PC-9 (cell line): ENCODE measurements around the gene C22orf42. TPM values are rescaled to one million over a fixed set of nuclear protein-coding genes. Genes with fewer than 3 reads are reported as not detected.
"Not testable (repeated sequence)": the region's sequence is repeated elsewhere in the genome, so short reads cannot be mapped to it uniquely, and the experiment has no call there.

Source experiments
- BruUV-seq: library from RNA; stranded (reverse); fragments of 400-500 nt; replicated peaks from 2 replicates; lab custom pipeline; 2021; lab: Mats Ljungman, UMichigan
- CTCF ChIA-PET: fragments of 300-600 bp; sonication (Branson Sonifier 250); formaldehyde crosslinking; loops from one replicate; lab custom pipeline; 2022; ENCODE audit warnings: antibody characterized with exemption; lab: Charles Lee
- POLR2A ChIA-PET: fragments of 300-600 bp; sonication (Branson Sonifier 250); formaldehyde crosslinking; loops from one replicate; lab custom pipeline; 2022; ENCODE audit warnings: antibody characterized with exemption; ENCODE audit not compliant: unreplicated experiment; lab: Charles Lee
- DNase-seq, 2 experiments: peaks; one replicate each; pipeline versions ENCODE4 v3.0.0 to v3.0.0-alpha.2; 2015 to 2022; ENCODE audit warnings: mixed read lengths in 1 of 2
- H2AFZ ChIP-seq: fragments of 200-600 bp; sonication (generic); 2 replicates; pipeline ENCODE4 v1.8.1; 2017; ENCODE audit warnings: antibody characterized with exemption
- H3F3A ChIP-seq: fragments of 200-600 bp; sonication (generic); 2 replicates; pipeline ENCODE4 v1.8.1; 2017; ENCODE audit warnings: antibody characterized with exemption, mild to moderate bottlenecking, low read depth; ENCODE audit not compliant: insufficient read depth
- H3K27ac ChIP-seq: fragments of 200-600 bp; sonication (generic); 2 replicates; pipeline ENCODE4 v1.6.1; 2016; ENCODE audit warnings: mixed run types
- H3K27me3 ChIP-seq: fragments of 200-600 bp; sonication (generic); 2 replicates; pipeline ENCODE4 v1.6.1; 2016; ENCODE audit warnings: low read depth, mixed run types; ENCODE audit not compliant: insufficient read depth
- H3K36me3 ChIP-seq: fragments of 200-600 bp; sonication (generic); 2 replicates; pipeline ENCODE4 v1.6.1; 2016; ENCODE audit warnings: low read depth, mixed run types
- H3K4me1 ChIP-seq: fragments of 200-600 bp; sonication (generic); replicated peaks from 2 replicates; pipeline ENCODE4 v1.6.1; 2016; ENCODE audit warnings: mixed run types; ENCODE audit not compliant: insufficient read depth
- H3K4me2 ChIP-seq: fragments of 200-600 bp; sonication (generic); 2 replicates; pipeline ENCODE4 v1.6.1; 2017; ENCODE audit warnings: mixed run types
- H3K4me3 ChIP-seq: fragments of 200-600 bp; sonication (generic); 2 replicates; pipeline ENCODE4 v1.6.1; 2016; ENCODE audit warnings: mixed run types
- H3K79me2 ChIP-seq: fragments of 200-600 bp; sonication (generic); 2 replicates; pipeline ENCODE4 v1.6.1; 2017; ENCODE audit warnings: low read depth, mixed run types
- H3K9me2 ChIP-seq: fragments of 200-600 bp; sonication (generic); 2 replicates; pipeline ENCODE4 v1.8.1; 2017; ENCODE audit warnings: mild to moderate bottlenecking; ENCODE audit not compliant: insufficient read depth
- H3K9me3 ChIP-seq: fragments of 200-600 bp; sonication (generic); 2 replicates; pipeline ENCODE4 v1.8.1; 2016; ENCODE audit warnings: low read depth; ENCODE audit not compliant: insufficient read depth
- H4K20me1 ChIP-seq: fragments of 200-600 bp; sonication (generic); 2 replicates; pipeline ENCODE4 v1.8.1; 2017; ENCODE audit not compliant: insufficient read depth
- EZH2 ChIP-seq: fragments of 200-600 bp; sonication (generic); IDR thresholded peaks from 2 replicates; pipeline ENCODE4 v1.8.0; 2017; ENCODE audit warnings: antibody characterized with exemption, low read depth
- intact Hi-C: fragments of 100-400 bp; cut with micrococcal nuclease; formaldehyde crosslinking; loops from one replicate; pipeline ENCODE4 v1.10.0; 2022; ENCODE audit not compliant: unreplicated experiment
- total RNA-seq: library from RNA; stranded (reverse); gene quantifications from 2 replicates; pipeline ENCODE4 v1.2.3, GENCODE V29; 2021
- TF ChIP-seq, protein P1 (sequence below): fragments of 200-600 bp; sonication (generic); conservative IDR thresholded peaks from 2 replicates; pipeline ENCODE4 v1.6.1; 2017; ENCODE audit warnings: mixed run types, antibody characterized with exemption, mild to moderate bottlenecking, moderate library complexity

Gene C22orf42
- total RNA-seq, 1 experiment from 2014 or later, result not detected

DNA sequence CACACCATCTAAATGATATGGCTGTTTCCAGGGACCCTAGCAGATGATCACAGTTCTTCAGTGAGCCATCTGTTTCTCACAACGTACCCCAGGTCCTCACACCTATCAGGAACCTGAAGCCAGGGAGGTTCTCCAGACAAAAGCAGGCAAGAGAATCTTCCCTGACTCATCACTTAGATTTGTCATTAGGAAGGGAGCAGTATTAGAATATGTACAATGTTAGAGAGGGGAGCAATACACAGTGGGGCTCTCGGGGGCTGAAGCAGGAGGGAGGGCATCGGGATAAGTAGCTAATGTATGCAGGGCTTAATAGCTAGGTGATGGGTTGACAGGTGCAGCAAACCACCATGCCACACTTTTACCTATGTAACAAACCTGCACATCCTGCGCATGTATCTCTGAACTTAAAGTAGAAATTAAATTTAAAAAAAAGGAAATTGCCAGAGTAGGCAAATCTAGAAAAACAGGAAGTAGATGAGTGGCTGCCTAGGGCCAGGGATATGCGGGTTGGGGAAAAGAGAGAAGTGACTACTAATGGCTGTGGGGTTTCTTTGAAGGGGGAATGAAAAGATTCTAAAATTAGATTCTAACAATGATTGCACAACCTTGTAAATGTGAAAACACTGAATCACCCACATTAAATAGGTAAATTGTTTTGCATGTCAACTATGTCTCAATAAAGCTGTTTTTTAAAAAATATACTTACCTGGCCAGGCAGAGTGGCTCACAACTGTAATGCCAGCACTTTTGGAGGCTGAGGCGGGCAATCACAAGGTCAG is 14.4 kb downstream of the C22orf42 start:
- Histone ChIP-seq H3K4me2 (no peak overlapping the region), H2AFZ (no peak overlapping the region), H3K4me3 (no peak overlapping the region), H3K9me2 (no peaks in the 10 kb centered on the region), H3K27ac (no peak overlapping the region), H3F3A (peaks cover 9% of the 10 kb centered on the region; the same call in 1 of the 2 replicates), H3K36me3 (no peaks in the 10 kb centered on the region), H4K20me1 (no peaks in the 10 kb centered on the region), H3K27me3 (peaks cover 28% of the 10 kb centered on the region), H3K9me3 (peaks cover 5% of the 10 kb centered on the region), H3K4me1 (no peaks in the 10 kb centered on the region), H3K79me2 (no peaks in the 10 kb centered on the region)
- CTCF ChIA-PET, result no interaction called here
- DNase-seq, result no peak
- POLR2A ChIA-PET, result no interaction called here
- intact Hi-C loops, result no loop called here
- BruUV-seq, result no TSS peak
- TF ChIP-seq, protein P1, sequence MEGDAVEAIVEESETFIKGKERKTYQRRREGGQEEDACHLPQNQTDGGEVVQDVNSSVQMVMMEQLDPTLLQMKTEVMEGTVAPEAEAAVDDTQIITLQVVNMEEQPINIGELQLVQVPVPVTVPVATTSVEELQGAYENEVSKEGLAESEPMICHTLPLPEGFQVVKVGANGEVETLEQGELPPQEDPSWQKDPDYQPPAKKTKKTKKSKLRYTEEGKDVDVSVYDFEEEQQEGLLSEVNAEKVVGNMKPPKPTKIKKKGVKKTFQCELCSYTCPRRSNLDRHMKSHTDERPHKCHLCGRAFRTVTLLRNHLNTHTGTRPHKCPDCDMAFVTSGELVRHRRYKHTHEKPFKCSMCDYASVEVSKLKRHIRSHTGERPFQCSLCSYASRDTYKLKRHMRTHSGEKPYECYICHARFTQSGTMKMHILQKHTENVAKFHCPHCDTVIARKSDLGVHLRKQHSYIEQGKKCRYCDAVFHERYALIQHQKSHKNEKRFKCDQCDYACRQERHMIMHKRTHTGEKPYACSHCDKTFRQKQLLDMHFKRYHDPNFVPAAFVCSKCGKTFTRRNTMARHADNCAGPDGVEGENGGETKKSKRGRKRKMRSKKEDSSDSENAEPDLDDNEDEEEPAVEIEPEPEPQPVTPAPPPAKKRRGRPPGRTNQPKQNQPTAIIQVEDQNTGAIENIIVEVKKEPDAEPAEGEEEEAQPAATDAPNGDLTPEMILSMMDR, result no peak
- TF ChIP-seq EZH2, result no peak

DNA sequence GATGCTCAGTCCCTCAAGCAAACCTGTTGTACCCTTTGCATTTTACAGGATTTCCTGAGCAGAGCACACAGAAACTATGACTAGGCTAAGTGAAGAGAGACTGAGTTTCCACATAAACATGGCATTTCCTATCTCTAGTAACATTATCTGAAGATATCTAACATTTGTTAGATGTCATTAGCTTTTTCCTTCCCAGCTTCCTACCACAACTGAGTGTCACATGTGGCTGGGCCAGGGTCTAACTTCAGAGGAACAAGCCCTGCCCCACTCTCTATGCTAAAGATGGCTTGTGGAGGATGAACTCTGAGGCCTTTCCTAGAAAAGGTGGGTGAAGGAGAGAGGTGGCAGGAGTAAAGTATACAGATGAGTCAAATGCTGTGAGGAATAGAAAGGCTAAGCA is 16.5 kb downstream of the C22orf42 start:
- DNase-seq, result no peak
- ChIA-PET POLR2A (no interaction called here), CTCF (no interaction called here)
- H3K4me3 ChIP-seq, result no peak overlapping the region
- no peak overlapping the region for H3K4me2 ChIP-seq
- intact Hi-C loops, result no loop called here
- no peak overlapping the region for H3K27ac ChIP-seq
- peaks cover 12% of the 10 kb centered on the region; the same call in 1 of the 2 replicates for H3F3A ChIP-seq
- H2AFZ ChIP-seq, result no peak overlapping the region
- BruUV-seq, result no TSS peak
- H4K20me1 ChIP-seq, result no peaks in the 10 kb centered on the region
- H3K79me2 ChIP-seq, result no peaks in the 10 kb centered on the region
- peaks cover 16% of the 10 kb centered on the region; the same call in 1 of the 2 replicates for H3K27me3 ChIP-seq
- H3K9me2 ChIP-seq, result no peaks in the 10 kb centered on the region
- H3K4me1 ChIP-seq, result peaks cover 16% of the 10 kb centered on the region; the same call in 1 of the 2 replicates
- H3K9me3 ChIP-seq, result peaks cover 5% of the 10 kb centered on the region
- H3K36me3 ChIP-seq, result no peaks in the 10 kb centered on the region
- no peak for TF ChIP-seq EZH2
- TF ChIP-seq, protein P1, result no peak

DNA sequence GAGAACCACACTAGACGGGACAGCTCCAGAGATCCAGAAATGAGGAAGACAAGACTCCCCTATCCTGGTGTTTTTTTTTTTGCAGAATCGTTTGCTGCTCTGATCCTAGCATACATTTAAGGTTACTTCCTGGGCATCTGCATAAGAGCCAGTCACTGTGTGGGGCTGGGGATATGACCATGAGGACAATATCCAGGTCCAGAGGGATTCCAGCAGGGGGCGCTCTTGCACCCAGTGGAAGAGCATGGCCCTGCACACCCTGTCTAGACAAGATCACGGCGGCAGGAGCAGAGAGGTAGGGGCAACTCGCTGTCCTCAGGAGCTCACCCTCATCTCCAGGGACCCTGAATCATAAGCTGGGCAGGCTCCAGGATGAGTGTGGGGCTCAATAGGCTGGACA is 18.4 kb downstream of the C22orf42 start:
- not testable (repeated sequence) for BruUV-seq
- CTCF ChIA-PET, result interaction anchor here (0.6 kb wide), 1 partner anchor 11 kb away, joined by 3 read pairs; no protein-coding TSS in a partner anchor

DNA sequence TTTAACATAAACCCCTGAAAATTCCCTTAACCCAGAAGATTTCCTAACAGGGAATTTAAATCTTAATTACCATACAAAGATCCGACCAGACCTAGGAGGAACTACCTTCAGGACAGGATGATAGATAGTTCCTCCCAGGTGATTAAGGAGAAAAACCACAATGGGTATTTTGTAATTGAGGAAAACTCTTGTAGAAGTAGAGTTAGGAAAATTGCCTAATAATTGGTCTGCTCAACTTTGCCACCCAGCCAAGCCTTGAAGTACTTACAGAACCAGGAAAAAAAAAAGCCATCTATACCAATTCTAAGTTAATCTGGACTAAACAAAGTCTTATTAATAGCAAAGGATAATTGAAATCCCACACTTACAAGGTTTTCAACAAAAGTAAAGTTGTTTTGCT is 20.5 kb downstream of the C22orf42 start:
- H3K9me2 ChIP-seq, CTCF ChIA-PET, H3K36me3 ChIP-seq, POLR2A ChIA-PET, H2AFZ ChIP-seq, intact Hi-C loops, H3K27ac ChIP-seq, H3K79me2 ChIP-seq, BruUV-seq, H4K20me1 ChIP-seq, H3K9me3 ChIP-seq: not testable (repeated sequence)
- H3K4me1 ChIP-seq, result peaks cover 34% of the 10 kb centered on the region
- peaks cover 15% of the 10 kb centered on the region; the same call in 1 of the 2 replicates for H3F3A ChIP-seq
- H3K27me3 ChIP-seq, result peaks cover 13% of the 10 kb centered on the region; the same call in 1 of the 2 replicates
- peak in 1 of 2 experiments; percentile 61 for DNase-seq
- H3K4me2 ChIP-seq, result peak overlapping the region; percentile 72
- H3K4me3 ChIP-seq, result peak overlapping the region; percentile 53

More for the DNA sequence above, 18.4 kb downstream of the C22orf42 start:
- H2AFZ ChIP-seq, H3K27ac ChIP-seq, H3K4me3 ChIP-seq, H4K20me1 ChIP-seq, H3K36me3 ChIP-seq, H3K79me2 ChIP-seq, H3K9me2 ChIP-seq, intact Hi-C loops, H3K4me2 ChIP-seq, POLR2A ChIA-PET, DNase-seq, H3K9me3 ChIP-seq: not testable (repeated sequence)
- peaks cover 20% of the 10 kb centered on the region; the same call in 1 of the 2 replicates for H3F3A ChIP-seq
- TF ChIP-seq, protein P1, result peak; percentile 36; the same call in 1 of the 2 replicates
- peaks cover 16% of the 10 kb centered on the region; the same call in 1 of the 2 replicates for H3K27me3 ChIP-seq
- H3K4me1 ChIP-seq, result peaks cover 28% of the 10 kb centered on the region

DNA sequence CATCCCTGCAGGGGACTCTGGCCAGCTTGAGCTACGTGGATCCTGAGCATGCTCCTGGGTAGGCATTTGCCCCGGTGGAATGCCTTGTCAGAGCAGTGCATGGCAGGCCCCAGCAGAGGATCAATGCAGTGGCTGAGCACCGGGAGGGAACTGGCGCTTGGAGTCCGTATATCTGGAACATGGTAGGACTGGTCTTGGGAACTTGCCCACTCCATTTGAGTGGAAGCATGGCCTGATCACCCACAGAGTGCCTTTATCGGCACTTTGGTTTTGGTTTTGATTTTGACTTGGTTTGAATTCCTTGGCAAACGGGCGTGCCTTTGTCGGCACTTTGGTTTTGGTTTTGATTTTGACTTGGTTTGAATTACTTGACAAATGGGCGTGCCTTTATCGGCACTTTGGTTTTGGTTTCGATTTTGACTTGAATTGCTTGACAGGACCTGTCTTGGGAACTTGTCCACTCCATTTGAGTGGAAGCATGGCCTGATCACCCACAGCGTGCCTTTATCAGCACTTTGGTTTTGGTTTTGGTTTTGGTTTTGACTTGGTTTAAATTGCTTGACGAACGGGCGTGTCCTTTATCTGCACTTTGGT is 21.3 kb downstream of the C22orf42 start:
- Histone ChIP-seq H3K4me3 (peak overlapping the region; percentile 53), H3K27me3 (peaks cover 12% of the 10 kb centered on the region; the same call in 1 of the 2 replicates), H2AFZ (peak overlapping the region; percentile 64; the same call in 1 of the 2 replicates), H3F3A (peaks cover 15% of the 10 kb centered on the region; the same call in 1 of the 2 replicates), H3K4me2 (peak overlapping the region; percentile 72), H3K4me1 (peaks cover 34% of the 10 kb centered on the region)
- CTCF ChIA-PET, H3K79me2 ChIP-seq, H4K20me1 ChIP-seq, H3K36me3 ChIP-seq, H3K9me3 ChIP-seq, H3K9me2 ChIP-seq, POLR2A ChIA-PET, H3K27ac ChIP-seq, BruUV-seq: not testable (repeated sequence)
- intact Hi-C loops, result loop anchor here (2.0 kb wide), 1 partner anchor 87 kb away; no protein-coding TSS in a partner anchor
- DNase-seq, result peak; percentile 25 to 74
